ENCODE data around the gene IL16. TPM values are rescaled to one million over a fixed set of nuclear protein-coding genes. Genes with fewer than 3 reads are reported as not detected.

IL16 gene
- total RNA-seq, 1 donor from 2014 or later, result not detected

DNA sequence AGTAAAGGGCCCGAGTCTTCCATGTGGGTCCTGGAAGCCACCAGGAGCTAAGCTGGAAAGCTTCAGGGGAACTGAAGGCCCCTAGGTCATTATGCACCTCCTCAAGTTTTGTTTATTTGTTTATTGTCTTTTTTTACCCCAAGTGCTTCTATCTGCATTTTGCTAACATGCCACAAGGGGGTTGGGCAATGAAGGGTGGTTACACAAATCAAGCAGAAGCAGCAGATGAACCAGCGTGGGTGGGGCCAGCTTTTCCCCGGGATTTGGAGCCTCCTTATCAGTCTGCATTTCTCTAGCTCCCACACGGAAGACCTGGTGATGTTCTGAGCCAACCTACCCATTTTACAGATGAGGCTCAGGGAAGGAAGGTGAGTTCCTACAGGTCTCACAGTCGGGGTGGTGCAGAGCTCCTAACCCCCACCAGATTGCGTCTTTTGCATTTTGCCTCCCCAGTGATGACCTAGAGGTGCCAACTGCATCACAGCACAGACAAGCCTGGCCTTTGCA is 160.6 kb downstream of the IL16 start:
- Histone ChIP-seq H3K36me3 (ENCODE audit: control insufficient read depth, insufficient read depth, low read length) (no peaks in the 10 kb centered on the region), H3K27me3 (ENCODE audit: control insufficient read depth, insufficient read depth, low read length) (no peaks in the 10 kb centered on the region), H3K4me3 (ENCODE audit: low read depth, low read length) (no peak overlapping the region)
- TF ChIP-seq CTCF (IDR thresholded peaks at IDR 0.05; ENCODE audit: insufficient read depth, low read length, poor library complexity, severe bottlenecking), result no peak
- no peak for DNase-seq (ENCODE audit: low read depth)

- DNase-seq (ENCODE audit: low read depth), result no peak
- no peak for TF ChIP-seq CTCF (IDR thresholded peaks at IDR 0.05; ENCODE audit: insufficient read depth, low read length, poor library complexity, severe bottlenecking)
- H3K4me3 ChIP-seq (ENCODE audit: low read depth, low read length), result no peak overlapping the region
- no peaks in the 10 kb centered on the region for H3K27me3 ChIP-seq (ENCODE audit: control insufficient read depth, insufficient read depth, low read length)
- H3K36me3 ChIP-seq (ENCODE audit: control insufficient read depth, insufficient read depth, low read length), result no peaks in the 10 kb centered on the region
Measured at GRCh38 chr15:81358248-81358647, 161.6 kb downstream of the IL16 start.

- H3K36me3 ChIP-seq (ENCODE audit: control insufficient read depth, insufficient read depth, low read length), result no peaks in the 10 kb centered on the region
- DNase-seq (ENCODE audit: low read depth), result no peak
- no peak for TF ChIP-seq CTCF (IDR thresholded peaks at IDR 0.05; ENCODE audit: insufficient read depth, low read length, poor library complexity, severe bottlenecking)
- H3K4me3 ChIP-seq (ENCODE audit: low read depth, low read length), result no peak overlapping the region
- no peaks in the 10 kb centered on the region for H3K27me3 ChIP-seq (ENCODE audit: control insufficient read depth, insufficient read depth, low read length)
Measured at GRCh38 chr15:81360491-81360890, 163.8 kb downstream of the IL16 start.

DNA sequence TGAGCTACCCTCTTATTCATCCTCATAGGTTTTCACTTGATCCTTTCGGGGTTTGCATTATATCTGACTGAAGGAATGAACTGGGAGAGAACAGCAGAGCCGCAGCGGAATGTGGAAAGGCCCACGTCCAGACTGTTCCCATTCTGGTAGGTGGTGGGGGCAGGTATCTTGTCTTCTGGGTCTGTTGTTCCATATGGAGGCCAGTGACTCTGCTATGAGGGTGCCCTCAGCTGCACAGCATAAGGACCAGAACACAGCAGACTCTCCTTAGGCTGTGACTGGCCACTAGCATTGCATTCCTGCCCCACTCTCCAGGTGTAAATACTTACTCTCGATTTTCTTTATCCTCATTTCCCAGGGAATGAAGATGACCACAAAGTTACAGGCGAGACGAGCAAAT is 165.2 kb downstream of the IL16 start:
- H3K27me3 ChIP-seq (ENCODE audit: control insufficient read depth, insufficient read depth, low read length), result no peaks in the 10 kb centered on the region
- no peak overlapping the region for H3K4me3 ChIP-seq (ENCODE audit: low read depth, low read length)
- H3K36me3 ChIP-seq (ENCODE audit: control insufficient read depth, insufficient read depth, low read length), result no peaks in the 10 kb centered on the region
- no peak for DNase-seq (ENCODE audit: low read depth)
- no peak for TF ChIP-seq CTCF (IDR thresholded peaks at IDR 0.05; ENCODE audit: insufficient read depth, low read length, poor library complexity, severe bottlenecking)

GRCh38 chr15:81362790-81363189 is 166.1 kb downstream of the IL16 start:
- no peak for TF ChIP-seq CTCF (IDR thresholded peaks at IDR 0.05; ENCODE audit: insufficient read depth, low read length, poor library complexity, severe bottlenecking)
- Histone ChIP-seq H3K4me3 (ENCODE audit: low read depth, low read length) (no peak overlapping the region), H3K27me3 (ENCODE audit: control insufficient read depth, insufficient read depth, low read length) (no peaks in the 10 kb centered on the region), H3K36me3 (ENCODE audit: control insufficient read depth, insufficient read depth, low read length) (no peaks in the 10 kb centered on the region)
- DNase-seq (ENCODE audit: low read depth), result no peak

DNA sequence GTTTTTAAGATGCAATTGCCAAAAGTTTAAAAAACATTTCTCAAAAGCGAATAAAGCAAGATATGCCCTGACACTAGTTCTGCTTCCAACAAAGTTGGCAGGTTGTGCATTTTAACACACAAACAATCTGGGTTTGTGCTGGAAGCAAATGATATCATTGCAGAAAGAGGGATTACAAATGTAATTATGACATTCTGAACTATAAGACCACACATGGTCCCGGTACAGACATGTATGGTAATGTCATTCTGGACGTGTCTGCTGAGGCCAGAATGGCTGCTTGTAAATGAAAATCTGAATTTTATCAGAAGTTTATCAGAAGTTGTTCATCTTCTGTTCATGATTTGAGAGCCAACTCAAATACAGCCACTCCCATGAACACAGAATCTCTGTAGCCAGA is 166.6 kb downstream of the IL16 start:
- H3K36me3 ChIP-seq (ENCODE audit: control insufficient read depth, insufficient read depth, low read length), result no peaks in the 10 kb centered on the region
- DNase-seq (ENCODE audit: low read depth), result no peak
- TF ChIP-seq CTCF (IDR thresholded peaks at IDR 0.05; ENCODE audit: insufficient read depth, low read length, poor library complexity, severe bottlenecking), result no peak
- H3K4me3 ChIP-seq (ENCODE audit: low read depth, low read length), result no peak overlapping the region
- H3K27me3 ChIP-seq (ENCODE audit: control insufficient read depth, insufficient read depth, low read length), result no peaks in the 10 kb centered on the region

All from kidney epithelial cell (primary cell).